OCI-LY7 (cell line): Measurements from ENCODE around the gene MUC20. TPM values are rescaled to one million over a fixed set of nuclear protein-coding genes. Genes with fewer than 3 reads are reported as not detected.
"Not testable (repeated sequence)": the region's sequence is repeated elsewhere in the genome, so short reads cannot be mapped to it uniquely, and the experiment has no call there.

Experiments used
- BruUV-seq: library from RNA; stranded (reverse); fragments of 400-500 nt; replicated peaks from 2 replicates; lab custom pipeline; 2021; lab: Mats Ljungman, UMichigan
- CTCF ChIA-PET: fragments of 300-600 bp; sonication (Branson Sonifier 250); formaldehyde crosslinking; loops from one replicate; lab custom pipeline; 2022; ENCODE audit warnings: antibody characterized with exemption; ENCODE audit not compliant: unreplicated experiment; lab: Charles Lee
- POLR2A ChIA-PET: fragments of 300-600 bp; sonication (Branson Sonifier 250); formaldehyde crosslinking; loops from one replicate; lab custom pipeline; 2022; ENCODE audit warnings: antibody characterized with exemption; lab: Charles Lee
- DNase-seq: peaks from one replicate; pipeline ENCODE4 v3.0.0-alpha.2; 2015; ENCODE audit warnings: low spot score
- H2AFZ ChIP-seq: fragments of 200-600 bp; sonication (generic), shearing (Covaris generic); 2 replicates; pipeline ENCODE4 v1.6.1; 2014; ENCODE audit warnings: mild to moderate bottlenecking, antibody characterized with exemption, low read length, moderate library complexity
- H3K27ac ChIP-seq: fragments of 200-600 bp; sonication (generic); 2 replicates; pipeline ENCODE4 v1.5.1; 2014; ENCODE audit warnings: mixed run types, low read depth, mild to moderate bottlenecking, moderate library complexity, low read length, inconsistent platforms; ENCODE audit not compliant: poor library complexity, severe bottlenecking
- H3K36me3 ChIP-seq: fragments of 200-600 bp; sonication (generic); 2 replicates; pipeline ENCODE4 v1.6.1; 2014; ENCODE audit warnings: mild to moderate bottlenecking, antibody characterized with exemption, low read length, moderate library complexity, mixed read lengths; ENCODE audit not compliant: insufficient read depth
- H3K4me1 ChIP-seq: fragments of 200-600 bp; sonication (generic); 2 replicates; pipeline ENCODE4 v1.5.1; 2014; ENCODE audit warnings: mild to moderate bottlenecking, low read length; ENCODE audit not compliant: insufficient read depth, poor library complexity, severe bottlenecking
- H3K4me2 ChIP-seq: fragments of 200-600 bp; sonication (generic); 2 replicates; pipeline ENCODE4 v1.6.1; 2014; ENCODE audit warnings: mild to moderate bottlenecking, low read length
- H3K4me3 ChIP-seq: fragments of 200-600 bp; sonication (generic); 2 replicates; pipeline ENCODE4 v1.5.1; 2014; ENCODE audit warnings: mild to moderate bottlenecking, low read depth, low read length; ENCODE audit not compliant: poor library complexity, severe bottlenecking
- H3K79me2 ChIP-seq: fragments of 200-600 bp; sonication (generic); 2 replicates; pipeline ENCODE4 v1.6.1; 2016; ENCODE audit warnings: low read depth, mild to moderate bottlenecking, low read length, moderate library complexity, mixed read lengths; ENCODE audit not compliant: insufficient read depth
- H3K9me2 ChIP-seq: fragments of 200-600 bp; sonication (generic); 2 replicates; pipeline ENCODE4 v1.6.1; 2016; ENCODE audit warnings: mild to moderate bottlenecking, low read length, mixed read lengths; ENCODE audit not compliant: insufficient read depth
- H3K9me3 ChIP-seq: fragments of 200-600 bp; sonication (generic); 2 replicates; pipeline ENCODE4 v1.6.1; 2014; ENCODE audit warnings: mild to moderate bottlenecking, mixed run types, low read length, mixed read lengths
- H4K20me1 ChIP-seq: fragments of 200-600 bp; sonication (generic); 2 replicates; pipeline ENCODE4 v1.6.1; 2014; ENCODE audit warnings: mild to moderate bottlenecking, antibody characterized with exemption, low read length, moderate library complexity, mixed read lengths; ENCODE audit not compliant: insufficient read depth
- CTCF ChIP-seq: fragments of 200-600 bp; sonication (generic); conservative IDR thresholded peaks from 2 replicates; pipeline ENCODE4 v1.5.1; 2014; ENCODE audit warnings: mild to moderate bottlenecking, antibody characterized with exemption, low read length, moderate library complexity, mixed read lengths
- EZH2phosphoT487 ChIP-seq: fragments of 200-600 bp; sonication (generic); IDR thresholded peaks from 2 replicates; pipeline ENCODE4 v1.6.1; 2018; ENCODE audit warnings: low read depth, borderline replicate concordance, mild to moderate bottlenecking, mixed run types, antibody characterized with exemption, low read length, moderate library complexity, mixed read lengths
- intact Hi-C: fragments of 100-400 bp; cut with micrococcal nuclease; formaldehyde crosslinking; loops from one replicate; pipeline ENCODE4 v1.10.0; 2022; ENCODE audit not compliant: unreplicated experiment
- total RNA-seq, 2 experiments: library from RNA; depleted of rRNA in 1 of 2; stranded (reverse); fragments of >200 nt in 1 of 2; shearing (Covaris generic) in 1 of 2; gene quantifications; 2 replicates each; pipeline ENCODE4 v1.2.3, GENCODE V29; 2014 to 2022

MUC20 gene
- total RNA-seq, 2 experiments from 2014 or later = 0.40 to 1.1 TPM

- no peak overlapping the region for H2AFZ ChIP-seq
- H4K20me1 ChIP-seq = no peaks in the 10 kb centered on the region
- ChIA-PET POLR2A (no interaction called here), CTCF (no interaction called here)
- intact Hi-C loops = no loop called here
- BruUV-seq = no TSS peak
- no peaks in the 10 kb centered on the region for H3K9me3 ChIP-seq
- no peaks in the 10 kb centered on the region for H3K36me3 ChIP-seq
- DNase-seq = no peak
- H3K4me3 ChIP-seq = no peak overlapping the region
- H3K27ac ChIP-seq = no peak overlapping the region
- H3K9me2 ChIP-seq = no peaks in the 10 kb centered on the region
- no peaks in the 10 kb centered on the region for H3K4me1 ChIP-seq
- H3K4me2 ChIP-seq = no peak overlapping the region
- TF ChIP-seq EZH2phosphoT487 (no peak), CTCF (no peak)
- no peaks in the 10 kb centered on the region for H3K79me2 ChIP-seq
These were observed 53.3 kb downstream of the MUC20 start for GRCh38 chr3:195773956-195774537.

GRCh38 chr3:195774917-195775316, 54.1 kb downstream of the MUC20 start:
- intact Hi-C loops = no loop called here
- DNase-seq = no peak
- TF ChIP-seq CTCF (peak; percentile 63; the same call in 1 of the 2 replicates), EZH2phosphoT487 (no peak)
- Histone ChIP-seq H3K4me1 (no peaks in the 10 kb centered on the region), H3K27ac (no peak overlapping the region), H3K79me2 (no peaks in the 10 kb centered on the region), H3K4me2 (no peak overlapping the region), H2AFZ (no peak overlapping the region), H3K36me3 (no peaks in the 10 kb centered on the region), H3K9me2 (no peaks in the 10 kb centered on the region), H3K9me3 (no peaks in the 10 kb centered on the region), H4K20me1 (no peaks in the 10 kb centered on the region), H3K4me3 (no peak overlapping the region)
- CTCF ChIA-PET = no interaction called here
- POLR2A ChIA-PET = no interaction called here
- BruUV-seq = no TSS peak

- ChIA-PET CTCF (no interaction called here), POLR2A (no interaction called here)
- H3K9me3 ChIP-seq = no peaks in the 10 kb centered on the region
- BruUV-seq = no TSS peak
- H3K36me3 ChIP-seq = no peaks in the 10 kb centered on the region
- H3K4me3 ChIP-seq = no peak overlapping the region
- no peaks in the 10 kb centered on the region for H3K9me2 ChIP-seq
- H3K27ac ChIP-seq = no peak overlapping the region
- no peak overlapping the region for H2AFZ ChIP-seq
- TF ChIP-seq CTCF (no peak), EZH2phosphoT487 (no peak)
- H3K79me2 ChIP-seq = no peaks in the 10 kb centered on the region
- no peaks in the 10 kb centered on the region for H4K20me1 ChIP-seq
- no peaks in the 10 kb centered on the region for H3K4me1 ChIP-seq
- no peak for DNase-seq
- intact Hi-C loops = no loop called here
- H3K4me2 ChIP-seq = no peak overlapping the region
These were observed 57.2 kb downstream of the MUC20 start for GRCh38 chr3:195777975-195778374.

GRCh38 chr3:195781236-195781635, 60.5 kb downstream of the MUC20 start:
- H3K9me3 ChIP-seq, H3K4me2 ChIP-seq, H2AFZ ChIP-seq, H4K20me1 ChIP-seq, H3K79me2 ChIP-seq, H3K4me1 ChIP-seq, H3K27ac ChIP-seq, CTCF ChIA-PET, POLR2A ChIA-PET, DNase-seq, intact Hi-C loops, H3K36me3 ChIP-seq, BruUV-seq, H3K4me3 ChIP-seq, H3K9me2 ChIP-seq: not testable (repeated sequence)
